Testis (tissue), 3 donors: Measurements from ENCODE around the gene SDK2. TPM values are rescaled to one million over a fixed set of nuclear protein-coding genes. Genes with fewer than 3 reads are reported as not detected.

Experiments
- DNase-seq: peaks from one replicate; pipeline ENCODE4 v3.0.0-alpha.2; 2019
- H3K27ac ChIP-seq, 2 donors: fragments of 200-600 bp; sonication (generic); one replicate each; pipeline ENCODE4 v1.5.1; 2019
- H3K27me3 ChIP-seq: fragments of 200-600 bp; sonication (generic); one replicate; pipeline ENCODE4 v1.5.1; 2019
- H3K36me3 ChIP-seq: fragments of 200-600 bp; sonication (generic); one replicate; pipeline ENCODE4 v1.5.1; 2017; ENCODE audit warnings: low read depth; ENCODE audit errors: missing control alignments
- H3K4me1 ChIP-seq: fragments of 200-600 bp; sonication (generic); one replicate; pipeline ENCODE4 v1.5.1; 2019
- H3K4me3 ChIP-seq, 2 donors: fragments of 200-600 bp; sonication (generic); one replicate each; pipeline ENCODE4 v1.5.1; 2017 to 2019
- H3K9me3 ChIP-seq: fragments of 200-600 bp; sonication (generic); one replicate; pipeline ENCODE4 v1.5.1; 2017
- POLR2A ChIP-seq: fragments of 450-650 bp; IDR thresholded peaks from one replicate; pipeline ENCODE4 v1.6.1; 2017; ENCODE audit warnings: antibody characterized with exemption, mild to moderate bottlenecking, moderate library complexity
- WGBS, 2 donors: methylation state at CpG; one replicate each; pipeline ENCODE4 v1.1.5; 2018; 5-methylcytosine and 5-hydroxymethylcytosine counted together
- intact Hi-C: fragments of 100-400 bp; cut with DNase I; formaldehyde crosslinking; loops from one replicate; pipeline ENCODE4 v1.15.1; 2023; ENCODE audit warnings: low total_unique reads
- polyA plus RNA-seq: library from polyadenylated mRNA; stranded (reverse); fragments of 350-450 nt; fragmentation: Illumina TruSeq; extraction: RNeasy Lipid Tissue Mini Kit (QIAGEN cat#74804); gene quantifications from one replicate; pipeline ENCODE4 v1.2.3, GENCODE V29; 2014; ENCODE audit warnings: low read depth, low replicate concordance; ENCODE audit not compliant: insufficient read depth
- total RNA-seq, 2 donors: library from RNA; depleted of rRNA; stranded (reverse); fragments of >200 nt; gene quantifications; one replicate each; pipeline ENCODE4 v1.2.3, GENCODE V29; 2016
- TF ChIP-seq, protein P1 (sequence below), 3 experiments: fragments of 450-650 bp in 2 of 3; fragments of 200-600 bp in 1 of 3; sonication (generic) in 1 of 3; IDR thresholded peaks; one replicate each; pipeline ENCODE4 v1.5.1; 2016 to 2019; ENCODE audit warnings: antibody characterized with exemption in 3 of 3, mild to moderate bottlenecking in 2 of 3, moderate library complexity in 1 of 3

The SDK2 gene
- total and polyA plus RNA-seq, 3 donors from 2014 or later: 36.9 to 63.4 (median 55.4) TPM

DNA sequence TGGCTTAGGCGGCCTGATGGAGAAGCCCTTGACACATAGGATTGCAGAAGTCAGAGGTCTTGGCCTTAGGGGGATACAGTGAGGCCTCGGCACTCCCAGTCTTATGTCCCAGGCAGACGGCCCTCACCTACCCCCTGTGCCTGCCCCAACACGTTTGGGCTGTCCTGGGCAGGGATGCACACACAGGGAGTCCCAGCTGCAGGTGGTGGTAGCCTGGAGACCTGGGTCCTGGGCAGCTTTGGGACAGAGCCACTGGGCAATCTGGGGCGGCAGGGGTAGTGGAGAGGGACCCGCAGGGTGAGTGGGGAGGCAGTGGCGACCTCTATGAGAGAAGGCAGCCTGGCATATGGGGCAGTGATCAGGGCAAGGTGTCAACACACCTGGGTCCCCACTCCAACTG lies 48.3 kb downstream of the SDK2 start:
- DNase-seq: no peak
- Histone ChIP-seq H3K4me3 (no peak overlapping the region), H3K4me1 (no peaks in the 10 kb centered on the region), H3K27me3 (no peaks in the 10 kb centered on the region), H3K27ac (no peak overlapping the region), H3K36me3 (no peaks in the 10 kb centered on the region), H3K9me3 (no peaks in the 10 kb centered on the region)
- intact Hi-C loops: no loop called here
- TF ChIP-seq POLR2A: no peak
- TF ChIP-seq, protein P1, sequence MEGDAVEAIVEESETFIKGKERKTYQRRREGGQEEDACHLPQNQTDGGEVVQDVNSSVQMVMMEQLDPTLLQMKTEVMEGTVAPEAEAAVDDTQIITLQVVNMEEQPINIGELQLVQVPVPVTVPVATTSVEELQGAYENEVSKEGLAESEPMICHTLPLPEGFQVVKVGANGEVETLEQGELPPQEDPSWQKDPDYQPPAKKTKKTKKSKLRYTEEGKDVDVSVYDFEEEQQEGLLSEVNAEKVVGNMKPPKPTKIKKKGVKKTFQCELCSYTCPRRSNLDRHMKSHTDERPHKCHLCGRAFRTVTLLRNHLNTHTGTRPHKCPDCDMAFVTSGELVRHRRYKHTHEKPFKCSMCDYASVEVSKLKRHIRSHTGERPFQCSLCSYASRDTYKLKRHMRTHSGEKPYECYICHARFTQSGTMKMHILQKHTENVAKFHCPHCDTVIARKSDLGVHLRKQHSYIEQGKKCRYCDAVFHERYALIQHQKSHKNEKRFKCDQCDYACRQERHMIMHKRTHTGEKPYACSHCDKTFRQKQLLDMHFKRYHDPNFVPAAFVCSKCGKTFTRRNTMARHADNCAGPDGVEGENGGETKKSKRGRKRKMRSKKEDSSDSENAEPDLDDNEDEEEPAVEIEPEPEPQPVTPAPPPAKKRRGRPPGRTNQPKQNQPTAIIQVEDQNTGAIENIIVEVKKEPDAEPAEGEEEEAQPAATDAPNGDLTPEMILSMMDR (IDR thresholded peaks at IDR 0.05): no peak
- WGBS, 2 donors: 71 to 74% methylated on average over 6 to 7 of the region's 7 CpGs

DNA sequence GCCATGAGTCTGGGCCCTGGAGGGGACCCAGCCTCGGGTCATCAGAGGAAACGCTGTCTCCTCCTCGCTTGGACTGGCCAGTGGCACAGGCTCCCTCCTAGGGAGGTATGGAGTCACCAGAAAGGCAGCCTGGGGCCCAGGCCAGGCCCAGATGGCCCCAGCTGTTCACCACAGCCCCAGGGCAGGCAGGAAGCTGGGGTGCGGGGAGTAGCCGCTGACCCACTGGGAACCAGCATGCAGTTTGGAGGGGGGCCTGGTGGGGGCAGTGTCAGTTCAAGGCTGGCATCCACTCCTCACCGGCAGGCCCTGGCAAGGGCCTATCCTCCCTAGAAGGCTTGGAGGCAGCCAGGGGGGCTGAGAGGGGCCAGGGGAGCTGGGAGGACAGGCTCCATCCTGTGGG lies 48.8 kb downstream of the SDK2 start:
- H3K4me1 ChIP-seq: no peaks in the 10 kb centered on the region
- no peak overlapping the region for H3K4me3 ChIP-seq
- DNase-seq: peak; percentile 51
- intact Hi-C loops: no loop called here
- no peak overlapping the region for H3K27ac ChIP-seq
- no peaks in the 10 kb centered on the region for H3K9me3 ChIP-seq
- H3K27me3 ChIP-seq: no peaks in the 10 kb centered on the region
- no peaks in the 10 kb centered on the region for H3K36me3 ChIP-seq
- TF ChIP-seq POLR2A: no peak
- TF ChIP-seq, protein P1 (IDR thresholded peaks at IDR 0.05): peak in 1 of 3 experiments; percentile 30
- 50% methylated on average over 6 of the region's 6 CpGs; no CpG with 5 or more reads in 1 of the 2 donors for WGBS, 2 donors

DNA sequence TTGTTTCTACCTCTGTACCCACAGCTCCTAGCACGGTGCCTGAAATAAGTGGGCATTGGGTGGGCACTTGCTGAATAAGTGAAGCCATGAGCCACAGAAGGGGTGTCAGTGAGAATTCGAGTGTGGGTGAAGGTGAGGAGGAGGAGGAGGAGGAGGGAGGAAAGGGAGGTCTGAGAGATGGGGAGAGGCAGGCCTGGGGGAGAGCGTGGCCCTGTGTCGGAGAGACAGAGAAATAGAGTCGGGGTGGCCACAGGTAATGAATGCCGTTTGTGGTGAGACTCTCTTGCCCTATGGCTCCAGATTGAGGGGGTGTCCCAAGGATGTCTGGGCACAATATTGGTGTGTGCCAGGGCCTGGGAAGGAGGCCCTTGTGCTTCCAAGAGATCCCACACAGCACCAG lies 49.2 kb downstream of the SDK2 start:
- 77 to 84% methylated on average over 6 of the region's 6 CpGs for WGBS, 2 donors
- TF ChIP-seq POLR2A: no peak
- TF ChIP-seq, protein P1 (IDR thresholded peaks at IDR 0.05): no peak
- Histone ChIP-seq H3K27ac (no peak overlapping the region), H3K27me3 (no peaks in the 10 kb centered on the region), H3K9me3 (no peaks in the 10 kb centered on the region), H3K4me3 (no peak overlapping the region), H3K36me3 (no peaks in the 10 kb centered on the region), H3K4me1 (no peaks in the 10 kb centered on the region)
- intact Hi-C loops: no loop called here
- no peak for DNase-seq

DNA sequence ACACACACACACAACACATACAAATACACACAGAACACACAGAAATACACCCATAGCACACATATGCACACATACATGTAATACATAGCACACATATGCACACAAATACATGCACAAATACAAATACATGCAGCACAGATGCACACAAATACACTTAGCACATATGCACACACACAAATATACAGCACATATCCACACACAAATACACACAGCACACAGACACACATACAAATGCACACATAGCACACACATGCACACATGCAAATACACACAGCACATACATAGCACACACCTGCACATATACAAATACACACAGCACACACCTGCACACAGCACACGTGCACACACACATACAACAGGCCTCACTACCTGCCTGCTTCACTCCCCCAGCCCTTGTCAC lies 49.6 kb downstream of the SDK2 start:
- WGBS, 2 donors: 86% methylated on average over 1 of the region's 1 CpG
- intact Hi-C loops: no loop called here
- H3K36me3 ChIP-seq: no peaks in the 10 kb centered on the region
- H3K27ac ChIP-seq: no peak overlapping the region
- TF ChIP-seq POLR2A: no peak
- TF ChIP-seq, protein P1 (IDR thresholded peaks at IDR 0.05): no peak
- no peaks in the 10 kb centered on the region for H3K9me3 ChIP-seq
- H3K4me3 ChIP-seq: no peak overlapping the region
- H3K4me1 ChIP-seq: no peaks in the 10 kb centered on the region
- no peak for DNase-seq
- no peaks in the 10 kb centered on the region for H3K27me3 ChIP-seq

DNA sequence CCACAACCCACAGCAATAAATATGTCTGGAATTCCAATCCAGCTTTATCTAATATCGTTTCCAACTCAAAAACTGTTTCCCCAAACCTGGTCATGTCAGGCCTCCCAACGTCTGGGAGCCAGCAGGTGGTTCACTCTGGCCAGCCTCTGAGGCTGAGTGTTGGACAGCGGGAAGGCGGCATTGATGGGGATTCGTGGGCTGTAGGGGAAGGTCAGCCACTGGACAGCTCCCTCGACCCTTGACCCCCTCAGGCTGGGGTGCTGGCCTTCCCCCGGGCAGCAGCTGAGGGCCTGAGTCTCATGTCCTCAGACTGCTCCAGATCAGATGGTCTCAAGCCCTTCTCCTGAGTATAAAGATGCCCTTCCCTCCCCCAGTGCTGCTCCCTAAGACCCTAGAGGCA lies 50.2 kb downstream of the SDK2 start:
- TF ChIP-seq, protein P1 (IDR thresholded peaks at IDR 0.05): no peak
- TF ChIP-seq POLR2A: no peak
- H3K9me3 ChIP-seq: no peaks in the 10 kb centered on the region
- 87 to 88% methylated on average over 7 of the region's 7 CpGs for WGBS, 2 donors
- H3K4me3 ChIP-seq: no peak overlapping the region
- DNase-seq: no peak
- no peaks in the 10 kb centered on the region for H3K27me3 ChIP-seq
- intact Hi-C loops: no loop called here
- no peaks in the 10 kb centered on the region for H3K4me1 ChIP-seq
- H3K36me3 ChIP-seq: no peaks in the 10 kb centered on the region
- no peak overlapping the region for H3K27ac ChIP-seq
